Activated CD4-positive, alpha-beta T cell treated with anti-CD3 and anti-CD28 coated beads for 36 hours (primary cell): ENCODE results near the gene NAA20. TPM values are rescaled to one million over a fixed set of nuclear protein-coding genes. Genes with fewer than 3 reads are reported as not detected.

Experiments
- ATAC-seq: fragments of 200-7000 bp; cut with Tn5 transposase; one replicate; pipeline ENCODE4 v1.10.0; 2021; ENCODE audit warnings: mild to moderate bottlenecking, moderate library complexity
- CTCF ChIA-PET: fragments of 350-600 bp; sonication (Branson Sonifier 250); formaldehyde crosslinking; loops from one replicate; lab custom pipeline; 2021; ENCODE audit warnings: antibody characterized with exemption; lab: Charles Lee
- POLR2A ChIA-PET: fragments of 350-600 bp; sonication (Branson Sonifier 250); formaldehyde crosslinking; loops from one replicate; lab custom pipeline; 2021; ENCODE audit warnings: antibody characterized with exemption, inconsistent platforms; lab: Charles Lee
- DNase-seq: peaks from one replicate; pipeline ENCODE4 v3.0.0-alpha.2; 2020
- H3K27ac Mint-ChIP-seq: one replicate; pipeline ENCODE4 v1.8.0; 2021; ENCODE audit warnings: mixed read lengths
- H3K27me3 Mint-ChIP-seq: one replicate; pipeline ENCODE4 v1.8.0; 2021; ENCODE audit warnings: mixed read lengths
- H3K36me3 Mint-ChIP-seq: one replicate; pipeline ENCODE4 v1.8.0; 2021; ENCODE audit warnings: low read depth, mixed read lengths
- H3K4me1 Mint-ChIP-seq: one replicate; pipeline ENCODE4 v1.8.0; 2021; ENCODE audit warnings: mixed read lengths
- H3K4me3 Mint-ChIP-seq: one replicate; pipeline ENCODE4 v1.8.0; 2021; ENCODE audit warnings: mild to moderate bottlenecking, moderate library complexity, mixed read lengths
- H3K9me3 Mint-ChIP-seq: one replicate; pipeline ENCODE4 v1.8.0; 2021; ENCODE audit warnings: low read depth, mixed read lengths
- intact Hi-C, 2 experiments: fragments of 100-400 bp; cut with DNase I in 1 of 2; cut with micrococcal nuclease in 1 of 2; formaldehyde crosslinking; loops; one replicate each; pipeline versions ENCODE4 v1.14.2 to v1.15.1; 2022 to 2024; cut with DNase I, micrococcal nuclease
- total RNA-seq, 2 experiments: library from RNA; stranded (reverse); gene quantifications; one replicate each; pipeline ENCODE4 v1.2.3, GENCODE V29; 2021

NAA20 gene
- total RNA-seq, 2 experiments from 2014 or later = 58.6 to 88.7 TPM

GRCh38 chr20:19975436-19975799 is 41.7 kb upstream of the NAA20 start:
- Mint-ChIP-seq H3K4me1 (peaks cover 11% of the 10 kb centered on the region), H3K4me3 (no peak overlapping the region), H3K27ac (no peak overlapping the region), H3K27me3 (no peaks in the 10 kb centered on the region), H3K36me3 (no peaks in the 10 kb centered on the region), H3K9me3 (no peaks in the 10 kb centered on the region)
- ATAC-seq = no peak
- intact Hi-C loops = no loop called here
- CTCF ChIA-PET = interaction anchor here (1.1 kb wide), 1 partner anchor 189 kb away, joined by 5 read pairs; no protein-coding TSS in a partner anchor
- POLR2A ChIA-PET = no interaction called here
- DNase-seq = no peak

GRCh38 chr20:19975901-19976300 is 41.3 kb upstream of the NAA20 start:
- intact Hi-C loops = no loop called here
- Mint-ChIP-seq H3K9me3 (no peaks in the 10 kb centered on the region), H3K4me1 (peaks cover 11% of the 10 kb centered on the region), H3K36me3 (no peaks in the 10 kb centered on the region), H3K27ac (no peak overlapping the region), H3K4me3 (no peak overlapping the region), H3K27me3 (no peaks in the 10 kb centered on the region)
- no peak for DNase-seq
- ChIA-PET CTCF (no interaction called here), POLR2A (no interaction called here)
- no peak for ATAC-seq

- DNase-seq (no peak), ATAC-seq (no peak)
- H3K9me3 Mint-ChIP-seq = no peaks in the 10 kb centered on the region
- H3K4me1 Mint-ChIP-seq = peaks cover 11% of the 10 kb centered on the region
- H3K4me3 Mint-ChIP-seq = no peak overlapping the region
- H3K27ac Mint-ChIP-seq = no peak overlapping the region
- ChIA-PET CTCF (interaction anchor here (1.1 kb wide), 1 partner anchor 179 kb away, joined by 3 read pairs; no protein-coding TSS in a partner anchor), POLR2A (no interaction called here)
- H3K27me3 Mint-ChIP-seq = no peaks in the 10 kb centered on the region
- intact Hi-C loops = no loop called here
- no peaks in the 10 kb centered on the region for H3K36me3 Mint-ChIP-seq
Observed at GRCh38 chr20:19976595-19977372, 40.4 kb upstream of the NAA20 start.

GRCh38 chr20:19977373-19977770 is 39.8 kb upstream of the NAA20 start:
- no peaks in the 10 kb centered on the region for H3K9me3 Mint-ChIP-seq
- peaks cover 11% of the 10 kb centered on the region for H3K4me1 Mint-ChIP-seq
- H3K36me3 Mint-ChIP-seq = no peaks in the 10 kb centered on the region
- no peaks in the 10 kb centered on the region for H3K27me3 Mint-ChIP-seq
- intact Hi-C loops = no loop called here
- ChIA-PET POLR2A (no interaction called here), CTCF (interaction anchor here (1.1 kb wide), 1 partner anchor 180 kb away, joined by 3 read pairs; no protein-coding TSS in a partner anchor)
- no peak for DNase-seq
- H3K27ac Mint-ChIP-seq = no peak overlapping the region
- no peak overlapping the region for H3K4me3 Mint-ChIP-seq
- no peak for ATAC-seq

- intact Hi-C loops = no loop called here
- no peak overlapping the region for H3K4me3 Mint-ChIP-seq
- no peaks in the 10 kb centered on the region for H3K27me3 Mint-ChIP-seq
- ATAC-seq (no peak), DNase-seq (no peak)
- no peak overlapping the region for H3K27ac Mint-ChIP-seq
- no peaks in the 10 kb centered on the region for H3K9me3 Mint-ChIP-seq
- POLR2A ChIA-PET = no interaction called here
- CTCF ChIA-PET = interaction anchor here (0.6 kb wide), 1 partner anchor 15 kb away, joined by 3 read pairs; no protein-coding TSS in a partner anchor
- H3K4me1 Mint-ChIP-seq = peaks cover 11% of the 10 kb centered on the region
- no peaks in the 10 kb centered on the region for H3K36me3 Mint-ChIP-seq
Observed at GRCh38 chr20:19978511-19979210, 38.5 kb upstream of the NAA20 start.

- H3K9me3 Mint-ChIP-seq = no peaks in the 10 kb centered on the region
- CTCF ChIA-PET = interaction anchor here (0.6 kb wide), 1 partner anchor 10 kb away, joined by 3 read pairs; no protein-coding TSS in a partner anchor
- H3K27ac Mint-ChIP-seq = no peak overlapping the region
- H3K36me3 Mint-ChIP-seq = no peaks in the 10 kb centered on the region
- no peak overlapping the region for H3K4me3 Mint-ChIP-seq
- intact Hi-C loops = no loop called here
- no peak for DNase-seq
- H3K27me3 Mint-ChIP-seq = no peaks in the 10 kb centered on the region
- H3K4me1 Mint-ChIP-seq = peaks cover 11% of the 10 kb centered on the region
- POLR2A ChIA-PET = no interaction called here
- ATAC-seq = no peak
Observed at GRCh38 chr20:19981031-19981451, 36.1 kb upstream of the NAA20 start.

GRCh38 chr20:19986419-19986818 is 30.7 kb upstream of the NAA20 start:
- CTCF ChIA-PET = no interaction called here
- peaks cover 11% of the 10 kb centered on the region for H3K27me3 Mint-ChIP-seq
- H3K4me1 Mint-ChIP-seq = no peaks in the 10 kb centered on the region
- no peak overlapping the region for H3K4me3 Mint-ChIP-seq
- intact Hi-C loops = no loop called here
- H3K27ac Mint-ChIP-seq = no peak overlapping the region
- POLR2A ChIA-PET = no interaction called here
- no peaks in the 10 kb centered on the region for H3K36me3 Mint-ChIP-seq
- DNase-seq (no peak), ATAC-seq (no peak)
- no peaks in the 10 kb centered on the region for H3K9me3 Mint-ChIP-seq

GRCh38 chr20:19987046-19987445 is 30.1 kb upstream of the NAA20 start:
- ChIA-PET CTCF (no interaction called here), POLR2A (no interaction called here)
- ATAC-seq (no peak), DNase-seq (no peak)
- Mint-ChIP-seq H3K27me3 (peaks cover 11% of the 10 kb centered on the region), H3K4me3 (no peak overlapping the region), H3K9me3 (no peaks in the 10 kb centered on the region), H3K36me3 (no peaks in the 10 kb centered on the region), H3K27ac (no peak overlapping the region), H3K4me1 (no peaks in the 10 kb centered on the region)
- intact Hi-C loops = no loop called here

- no peaks in the 10 kb centered on the region for H3K36me3 Mint-ChIP-seq
- DNase-seq = no peak
- ATAC-seq = no peak
- CTCF ChIA-PET = interaction anchor here (0.7 to 1.1 kb wide), 2 partner anchors 10 to 207 kb away, joined by 3 read pairs; no protein-coding TSS in a partner anchor
- intact Hi-C loops = no loop called here
- H3K4me3 Mint-ChIP-seq = no peak overlapping the region
- no peaks in the 10 kb centered on the region for H3K4me1 Mint-ChIP-seq
- H3K9me3 Mint-ChIP-seq = no peaks in the 10 kb centered on the region
- H3K27ac Mint-ChIP-seq = no peak overlapping the region
- POLR2A ChIA-PET = no interaction called here
- peaks cover 11% of the 10 kb centered on the region for H3K27me3 Mint-ChIP-seq
Observed at GRCh38 chr20:19990850-19991249, 26.3 kb upstream of the NAA20 start.

GRCh38 chr20:19991308-19991707 is 25.9 kb upstream of the NAA20 start:
- Mint-ChIP-seq H3K4me1 (no peaks in the 10 kb centered on the region), H3K9me3 (no peaks in the 10 kb centered on the region), H3K27ac (no peak overlapping the region), H3K36me3 (no peaks in the 10 kb centered on the region), H3K4me3 (no peak overlapping the region), H3K27me3 (peaks cover 11% of the 10 kb centered on the region)
- no peak for ATAC-seq
- intact Hi-C loops = no loop called here
- no peak for DNase-seq
- CTCF ChIA-PET = no interaction called here
- POLR2A ChIA-PET = no interaction called here

GRCh38 chr20:19991854-19992253 is 25.3 kb upstream of the NAA20 start:
- DNase-seq (no peak), ATAC-seq (no peak)
- no peaks in the 10 kb centered on the region for H3K4me1 Mint-ChIP-seq
- ChIA-PET POLR2A (no interaction called here), CTCF (no interaction called here)
- intact Hi-C loops = no loop called here
- no peaks in the 10 kb centered on the region for H3K9me3 Mint-ChIP-seq
- no peaks in the 10 kb centered on the region for H3K36me3 Mint-ChIP-seq
- H3K4me3 Mint-ChIP-seq = no peak overlapping the region
- no peak overlapping the region for H3K27ac Mint-ChIP-seq
- H3K27me3 Mint-ChIP-seq = peaks cover 7% of the 10 kb centered on the region
